IgD-negative memory B cell (primary cell): ENCODE results near the gene ACTN1. TPM values are rescaled to one million over a fixed set of nuclear protein-coding genes. Genes with fewer than 3 reads are reported as not detected.
A peak's percentile ranks its signal among the peaks of the same experiment; 100 is the strongest.
"Not testable (repeated sequence)": the region's sequence is repeated elsewhere in the genome, so short reads cannot be mapped to it uniquely, and the experiment has no call there.

ENCODE experiments used
- H3K27ac Mint-ChIP-seq, 3 donors: one replicate each; pipeline ENCODE4 v1.8.0; 2020 to 2022; ENCODE audit warnings: mild to moderate bottlenecking in 3 of 3, mixed read lengths in 3 of 3, moderate library complexity in 1 of 3
- H3K27me3 Mint-ChIP-seq: one replicate; pipeline ENCODE4 v1.8.0; 2021; ENCODE audit warnings: mixed read lengths
- H3K36me3 Mint-ChIP-seq: one replicate; pipeline ENCODE4 v1.8.0; 2020; ENCODE audit warnings: mild to moderate bottlenecking, mixed read lengths
- H3K4me1 Mint-ChIP-seq, 3 donors: one replicate each; pipeline ENCODE4 v1.8.0; 2020 to 2022; ENCODE audit warnings: mixed read lengths in 3 of 3, mild to moderate bottlenecking in 1 of 3
- H3K4me3 Mint-ChIP-seq, 4 donors: one replicate each; pipeline ENCODE4 v1.8.0; 2020 to 2022; ENCODE audit warnings: mild to moderate bottlenecking in 4 of 4, mixed read lengths in 4 of 4, moderate library complexity in 3 of 4
- H3K9me3 Mint-ChIP-seq, 3 donors: one replicate each; pipeline ENCODE4 v1.8.0; 2020 to 2021; ENCODE audit warnings: mixed read lengths in 3 of 3, mild to moderate bottlenecking in 1 of 3
- polyA plus RNA-seq: library from polyadenylated mRNA; unstranded; fragments of 300-500 nt; fragmentation: Illumina TruSeq; gene quantifications from one replicate; pipeline ENCODE4 v1.2.3, GENCODE V29; 2021

Gene ACTN1
- polyA plus RNA-seq, 1 donor from 2014 or later: 4.2 TPM

- H3K27ac Mint-ChIP-seq: no peak overlapping the region
- peaks cover 0 to 4% (median 1%) of the 10 kb centered on the region in 3 donors for H3K4me1 Mint-ChIP-seq
- peaks cover 37% of the 10 kb centered on the region for H3K27me3 Mint-ChIP-seq
These were observed 1.4 kb downstream of the ACTN1 start for GRCh38 chr14:68977718-68978171.

GRCh38 chr14:68977180-68977717, 1.9 kb downstream of the ACTN1 start:
- Mint-ChIP-seq H3K4me3 (peak overlapping the region; percentile 41 to 84 (median 59)), H3K4me1 (peaks cover 0 to 4% (median 1%) of the 10 kb centered on the region in 3 donors), H3K36me3 (peaks cover 1% of the 10 kb centered on the region)

More at GRCh38 chr14:68977718-68978171, 1.4 kb downstream of the ACTN1 start:
- Mint-ChIP-seq H3K4me3 (peak overlapping the region; percentile 41 to 88 (median 81)), H3K36me3 (peaks cover 1% of the 10 kb centered on the region), H3K9me3 (peaks cover 0 to 3% (median 0%) of the 10 kb centered on the region in 3 donors)

GRCh38 chr14:68976160-68977067, 2.7 kb downstream of the ACTN1 start:
- Mint-ChIP-seq H3K36me3 (peaks cover 1% of the 10 kb centered on the region), H3K9me3 (peaks cover 0 to 3% (median 0%) of the 10 kb centered on the region in 3 donors), H3K4me1 (peaks cover 0 to 4% (median 1%) of the 10 kb centered on the region in 3 donors), H3K27ac (no peak overlapping the region), H3K27me3 (peaks cover 36% of the 10 kb centered on the region), H3K4me3 (peak overlapping the region; percentile 41 to 84 (median 59))

More at GRCh38 chr14:68977180-68977717, 1.9 kb downstream of the ACTN1 start:
- Mint-ChIP-seq H3K9me3 (peaks cover 0 to 3% (median 0%) of the 10 kb centered on the region in 3 donors), H3K27me3 (peaks cover 35% of the 10 kb centered on the region), H3K27ac (no peak overlapping the region)

- Mint-ChIP-seq H3K36me3 (peaks cover 1% of the 10 kb centered on the region), H3K9me3 (peaks cover 0 to 3% (median 0%) of the 10 kb centered on the region in 3 donors), H3K4me3 (peak overlapping the region in 1 of 4 donors; percentile 27), H3K27ac (no peak overlapping the region), H3K27me3 (peaks cover 34% of the 10 kb centered on the region), H3K4me1 (peaks cover 0 to 6% (median 1%) of the 10 kb centered on the region in 3 donors)
These were observed 3.4 kb downstream of the ACTN1 start for GRCh38 chr14:68975667-68976066.

- H3K9me3 Mint-ChIP-seq: peaks cover 0 to 3% (median 0%) of the 10 kb centered on the region in 3 donors
- no peak overlapping the region for H3K27ac Mint-ChIP-seq
- peaks cover 29% of the 10 kb centered on the region for H3K27me3 Mint-ChIP-seq
- H3K4me1 Mint-ChIP-seq: peaks cover 0 to 2% (median 1%) of the 10 kb centered on the region in 3 donors
- H3K4me3 Mint-ChIP-seq: peak overlapping the region in 2 of 4 donors; percentile 3 to 6
- H3K36me3 Mint-ChIP-seq: peaks cover 1% of the 10 kb centered on the region
These were observed 4.2 kb downstream of the ACTN1 start for GRCh38 chr14:68974759-68975347.

- Mint-ChIP-seq H3K27me3 (peaks cover 27% of the 10 kb centered on the region), H3K4me1 (peaks cover 0 to 2% (median 0%) of the 10 kb centered on the region in 3 donors), H3K36me3 (peaks cover 1% of the 10 kb centered on the region), H3K4me3 (no peak overlapping the region), H3K27ac (no peak overlapping the region), H3K9me3 (peaks cover 0 to 3% (median 0%) of the 10 kb centered on the region in 3 donors)
These were observed 5.5 kb downstream of the ACTN1 start for GRCh38 chr14:68973639-68974038.

GRCh38 chr14:68973219-68973565, 5.9 kb downstream of the ACTN1 start:
- not testable (repeated sequence) for H3K36me3 Mint-ChIP-seq, H3K4me1 Mint-ChIP-seq, H3K27ac Mint-ChIP-seq, H3K9me3 Mint-ChIP-seq, H3K4me3 Mint-ChIP-seq
- peaks cover 26% of the 10 kb centered on the region for H3K27me3 Mint-ChIP-seq

GRCh38 chr14:68972507-68973218, 6.4 kb downstream of the ACTN1 start:
- H3K36me3 Mint-ChIP-seq: peaks cover 1% of the 10 kb centered on the region
- H3K4me3 Mint-ChIP-seq: peak overlapping the region in 1 of 4 donors; percentile 65
- peaks cover 0 to 3% (median 0%) of the 10 kb centered on the region in 3 donors for H3K9me3 Mint-ChIP-seq
- no peak overlapping the region for H3K27ac Mint-ChIP-seq
- peaks cover 24% of the 10 kb centered on the region for H3K27me3 Mint-ChIP-seq
- H3K4me1 Mint-ChIP-seq: peaks cover 0 to 2% (median 0%) of the 10 kb centered on the region in 3 donors

GRCh38 chr14:68971411-68972035, 7.6 kb downstream of the ACTN1 start:
- Mint-ChIP-seq H3K4me3 (no peak overlapping the region), H3K27ac (peak overlapping the region in 2 of 3 donors; percentile 17 to 74), H3K4me1 (peaks cover 0 to 2% (median 0%) of the 10 kb centered on the region in 3 donors), H3K27me3 (peaks cover 14% of the 10 kb centered on the region), H3K36me3 (peaks cover 1% of the 10 kb centered on the region), H3K9me3 (peaks cover 0 to 3% (median 0%) of the 10 kb centered on the region in 3 donors)

- H3K4me3 Mint-ChIP-seq: no peak overlapping the region
- peaks cover 1% of the 10 kb centered on the region for H3K36me3 Mint-ChIP-seq
- peaks cover 0 to 3% (median 0%) of the 10 kb centered on the region in 3 donors for H3K9me3 Mint-ChIP-seq
- H3K27me3 Mint-ChIP-seq: peaks cover 11% of the 10 kb centered on the region
- peak overlapping the region in 2 of 3 donors; percentile 17 to 83 for H3K27ac Mint-ChIP-seq
- H3K4me1 Mint-ChIP-seq: peaks cover 0 to 2% (median 0%) of the 10 kb centered on the region in 3 donors
These were observed 8.4 kb downstream of the ACTN1 start for GRCh38 chr14:68970736-68971135.

- peak overlapping the region in 1 of 4 donors; percentile 46 for H3K4me3 Mint-ChIP-seq
These were observed 9.0 kb downstream of the ACTN1 start for GRCh38 chr14:68970038-68970612.

GRCh38 chr14:68969278-68970033, 9.6 kb downstream of the ACTN1 start:
- H3K4me1 Mint-ChIP-seq: peaks cover 0 to 2% (median 0%) of the 10 kb centered on the region in 3 donors
- H3K27ac Mint-ChIP-seq: peak overlapping the region in 1 of 3 donors; percentile 83
- peaks cover 1% of the 10 kb centered on the region for H3K36me3 Mint-ChIP-seq
- no peak overlapping the region for H3K4me3 Mint-ChIP-seq
- peaks cover 3% of the 10 kb centered on the region for H3K27me3 Mint-ChIP-seq
- peaks cover 0 to 1% (median 0%) of the 10 kb centered on the region in 3 donors for H3K9me3 Mint-ChIP-seq

More at GRCh38 chr14:68970038-68970612, 9.0 kb downstream of the ACTN1 start:
- H3K4me1 Mint-ChIP-seq: peaks cover 0 to 2% (median 0%) of the 10 kb centered on the region in 3 donors
- peak overlapping the region in 1 of 3 donors; percentile 83 for H3K27ac Mint-ChIP-seq
- H3K36me3 Mint-ChIP-seq: peaks cover 2% of the 10 kb centered on the region
- H3K27me3 Mint-ChIP-seq: peaks cover 5% of the 10 kb centered on the region
- peaks cover 0 to 3% (median 0%) of the 10 kb centered on the region in 3 donors for H3K9me3 Mint-ChIP-seq

- H3K4me3 Mint-ChIP-seq: no peak overlapping the region
- H3K4me1 Mint-ChIP-seq: peaks cover 0 to 2% (median 0%) of the 10 kb centered on the region in 3 donors
- H3K36me3 Mint-ChIP-seq: peaks cover 1% of the 10 kb centered on the region
- H3K27ac Mint-ChIP-seq: no peak overlapping the region
- H3K27me3 Mint-ChIP-seq: peaks cover 1% of the 10 kb centered on the region
- H3K9me3 Mint-ChIP-seq: no peaks in the 10 kb centered on the region
These were observed 10.4 kb downstream of the ACTN1 start for GRCh38 chr14:68968721-68969120.
